ENCODE results near the gene NAA35. TPM values are rescaled to one million over a fixed set of nuclear protein-coding genes. Genes with fewer than 3 reads are reported as not detected.

The NAA35 gene
- total and polyA plus RNA-seq, 7 donors: 13.7 to 36.8 (median 25.0) TPM

DNA sequence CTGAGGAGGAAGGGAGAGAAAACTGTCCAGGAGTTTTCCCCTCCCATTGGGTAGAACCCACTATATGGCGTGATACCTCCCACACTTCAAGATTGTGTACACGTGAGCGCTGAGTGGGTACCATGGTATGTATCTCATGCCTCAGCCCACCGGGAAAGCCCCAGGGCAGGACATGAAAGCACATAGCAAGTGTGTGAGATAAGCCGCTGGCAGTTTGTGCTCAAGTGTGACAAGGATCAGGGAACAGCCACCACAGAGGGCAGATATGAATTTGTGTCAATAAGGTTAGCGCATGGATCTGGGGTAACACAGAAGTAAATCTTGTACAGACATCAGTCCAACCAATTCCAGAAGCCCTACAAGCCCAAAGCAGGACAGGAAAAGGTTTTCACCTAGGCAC lies 42.6 kb upstream of the NAA35 start:
- Histone ChIP-seq H3K4me1 (no peaks in the 10 kb centered on the region), H3K4me3 (no peak overlapping the region), H3K27ac (no peak overlapping the region), H3K27me3 (ENCODE audit: insufficient read depth in 3 of 3, low read length in 2 of 3) (no peaks in the 10 kb centered on the region), H3K9me3 (no peaks in the 10 kb centered on the region), H3K36me3 (ENCODE audit: insufficient read depth in 1 of 2, low read depth in 1 of 2) (no peaks in the 10 kb centered on the region)
- intact Hi-C loops (cut with DNase I): no loop called here
- ATAC-seq (no peak), DNase-seq (no peak)
- TF ChIP-seq, protein P1, sequence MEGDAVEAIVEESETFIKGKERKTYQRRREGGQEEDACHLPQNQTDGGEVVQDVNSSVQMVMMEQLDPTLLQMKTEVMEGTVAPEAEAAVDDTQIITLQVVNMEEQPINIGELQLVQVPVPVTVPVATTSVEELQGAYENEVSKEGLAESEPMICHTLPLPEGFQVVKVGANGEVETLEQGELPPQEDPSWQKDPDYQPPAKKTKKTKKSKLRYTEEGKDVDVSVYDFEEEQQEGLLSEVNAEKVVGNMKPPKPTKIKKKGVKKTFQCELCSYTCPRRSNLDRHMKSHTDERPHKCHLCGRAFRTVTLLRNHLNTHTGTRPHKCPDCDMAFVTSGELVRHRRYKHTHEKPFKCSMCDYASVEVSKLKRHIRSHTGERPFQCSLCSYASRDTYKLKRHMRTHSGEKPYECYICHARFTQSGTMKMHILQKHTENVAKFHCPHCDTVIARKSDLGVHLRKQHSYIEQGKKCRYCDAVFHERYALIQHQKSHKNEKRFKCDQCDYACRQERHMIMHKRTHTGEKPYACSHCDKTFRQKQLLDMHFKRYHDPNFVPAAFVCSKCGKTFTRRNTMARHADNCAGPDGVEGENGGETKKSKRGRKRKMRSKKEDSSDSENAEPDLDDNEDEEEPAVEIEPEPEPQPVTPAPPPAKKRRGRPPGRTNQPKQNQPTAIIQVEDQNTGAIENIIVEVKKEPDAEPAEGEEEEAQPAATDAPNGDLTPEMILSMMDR (IDR thresholded peaks at IDR 0.05): no peak
- 88 to 92% (median 90%) methylated on average over 6 of the region's 6 CpGs for WGBS, 3 donors

GRCh38 chr9:85899388-85899787 lies 41.6 kb upstream of the NAA35 start:
- no peak overlapping the region for H3K27ac ChIP-seq
- H3K4me3 ChIP-seq: no peak overlapping the region
- H3K4me1 ChIP-seq: no peaks in the 10 kb centered on the region
- no peaks in the 10 kb centered on the region for H3K27me3 ChIP-seq (ENCODE audit: insufficient read depth in 3 of 3, low read length in 2 of 3)
- 95 to 97% (median 96%) methylated on average over 16 of the region's 16 CpGs for WGBS, 3 donors
- H3K9me3 ChIP-seq: no peaks in the 10 kb centered on the region
- intact Hi-C loops (cut with DNase I): no loop called here
- TF ChIP-seq, protein P1 (IDR thresholded peaks at IDR 0.05): no peak
- ATAC-seq (no peak), DNase-seq (no peak)
- H3K36me3 ChIP-seq (ENCODE audit: insufficient read depth in 1 of 2, low read depth in 1 of 2): no peaks in the 10 kb centered on the region

- TF ChIP-seq, protein P1 (IDR thresholded peaks at IDR 0.05): peak; percentile 37
- 59 to 65% (median 63%) methylated on average over 9 of the region's 9 CpGs for WGBS, 3 donors
- Histone ChIP-seq H3K27me3 (ENCODE audit: insufficient read depth in 3 of 3, low read length in 2 of 3) (no peaks in the 10 kb centered on the region), H3K27ac (no peak overlapping the region), H3K4me1 (no peaks in the 10 kb centered on the region), H3K4me3 (no peak overlapping the region), H3K9me3 (no peaks in the 10 kb centered on the region), H3K36me3 (ENCODE audit: insufficient read depth in 1 of 2, low read depth in 1 of 2) (no peaks in the 10 kb centered on the region)
- ATAC-seq (no peak), DNase-seq (no peak)
- intact Hi-C loops (cut with DNase I): no loop called here
Observed at GRCh38 chr9:85900504-85901201, 40.3 kb upstream of the NAA35 start.

DNA sequence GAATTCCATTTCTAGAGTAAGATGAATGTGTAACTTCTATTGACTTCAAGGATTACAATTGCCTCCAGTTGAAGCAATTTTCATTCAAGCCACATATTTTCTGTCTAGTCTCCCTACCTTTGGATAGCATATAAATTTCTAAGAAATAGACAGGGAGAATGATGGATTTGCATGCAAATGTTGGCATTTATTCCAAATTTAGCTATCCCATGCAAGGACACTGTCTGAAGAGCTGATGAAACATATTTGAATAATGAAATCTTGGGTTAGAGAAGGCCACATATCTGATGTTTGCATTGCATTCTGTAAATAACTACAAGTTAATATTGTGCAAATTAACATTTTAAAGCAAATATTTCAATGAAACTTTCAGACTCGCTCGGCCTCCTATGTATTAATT lies 36.0 kb upstream of the NAA35 start:
- DNase-seq (no peak), ATAC-seq (no peak)
- TF ChIP-seq, protein P1 (IDR thresholded peaks at IDR 0.05): no peak
- 92 to 94% (median 93%) methylated on average over 2 of the region's 2 CpGs for WGBS, 3 donors
- no peaks in the 10 kb centered on the region for H3K4me1 ChIP-seq
- H3K9me3 ChIP-seq: no peaks in the 10 kb centered on the region
- no peak overlapping the region for H3K4me3 ChIP-seq
- H3K36me3 ChIP-seq (ENCODE audit: insufficient read depth in 1 of 2, low read depth in 1 of 2): peaks cover 0 to 7% of the 10 kb centered on the region in 2 donors
- no peak overlapping the region for H3K27ac ChIP-seq
- no peaks in the 10 kb centered on the region for H3K27me3 ChIP-seq (ENCODE audit: insufficient read depth in 3 of 3, low read length in 2 of 3)
- intact Hi-C loops (cut with DNase I): no loop called here

DNA sequence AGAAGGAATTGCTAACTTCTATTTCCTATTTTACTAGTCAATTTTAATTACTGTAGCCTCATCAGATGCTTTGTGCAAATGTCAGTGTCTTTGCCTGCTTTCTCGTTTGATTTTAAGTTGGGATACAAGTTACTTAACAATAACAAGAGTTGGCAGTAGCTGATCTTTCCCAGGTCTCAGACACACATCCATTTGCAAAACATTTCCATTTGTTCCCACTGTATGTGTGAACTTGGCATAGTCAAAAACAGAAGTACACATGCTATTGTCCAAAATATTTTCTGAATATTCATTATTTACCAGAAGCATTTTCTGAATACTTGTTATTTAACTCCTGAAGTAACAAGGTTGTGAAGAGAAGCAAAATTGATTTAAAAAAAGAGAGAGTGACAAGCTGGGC lies 35.0 kb upstream of the NAA35 start:
- no peak overlapping the region for H3K27ac ChIP-seq
- intact Hi-C loops (cut with DNase I): no loop called here
- H3K9me3 ChIP-seq: no peaks in the 10 kb centered on the region
- H3K4me3 ChIP-seq: no peak overlapping the region
- WGBS, 3 donors: 37 to 59% (median 55%) methylated on average over 1 of the region's 1 CpG
- H3K27me3 ChIP-seq (ENCODE audit: insufficient read depth in 3 of 3, low read length in 2 of 3): no peaks in the 10 kb centered on the region
- DNase-seq (no peak), ATAC-seq (no peak)
- TF ChIP-seq, protein P1 (IDR thresholded peaks at IDR 0.05): no peak
- no peaks in the 10 kb centered on the region for H3K4me1 ChIP-seq
- peaks cover 0 to 7% of the 10 kb centered on the region in 2 donors for H3K36me3 ChIP-seq (ENCODE audit: insufficient read depth in 1 of 2, low read depth in 1 of 2)
